Heart left ventricle (tissue), 16 donors: ENCODE data around the gene OR4D5. TPM values are rescaled to one million over a fixed set of nuclear protein-coding genes. Genes with fewer than 3 reads are reported as not detected.

Experiments used
- ATAC-seq, 4 donors: fragments of 200-7000 bp; cut with Tn5 transposase; one replicate each; pipeline ENCODE4 v1.9.1; 2020 to 2022; ENCODE audit warnings: moderate library complexity in 4 of 4, mild to moderate bottlenecking in 3 of 4, moderate number of reproducible peaks in 1 of 4
- DNase-seq, 5 donors: peaks; one replicate each; pipeline ENCODE4 v3.0.0-alpha.2; 2020
- H3K27ac ChIP-seq, 12 donors: fragments of 200-600 bp; sonication (generic) in 4 of 12; one replicate each; pipeline versions ENCODE4 v1.5.0 to v1.8.0; 2016 to 2022; ENCODE audit warnings: mild to moderate bottlenecking in 2 of 12
- H3K27me3 ChIP-seq, 9 donors: fragments of 200-600 bp; sonication (generic) in 2 of 9; one replicate each; pipeline versions ENCODE4 v1.5.1 to v1.8.0; 2016 to 2022; ENCODE audit warnings: mild to moderate bottlenecking in 3 of 9
- H3K36me3 ChIP-seq, 9 donors: fragments of 200-600 bp; sonication (generic) in 2 of 9; one replicate each; pipeline versions ENCODE4 v1.5.0 to v1.8.0; 2018 to 2022; ENCODE audit warnings: mild to moderate bottlenecking in 2 of 9
- H3K4me1 ChIP-seq, 12 donors: fragments of 200-600 bp; sonication (generic) in 4 of 12; one replicate each; pipeline versions ENCODE4 v1.5.0 to v1.8.0; 2016 to 2022; ENCODE audit warnings: mild to moderate bottlenecking in 3 of 12
- H3K4me3 ChIP-seq, 12 donors: fragments of 200-600 bp; sonication (generic) in 4 of 12; one replicate each; pipeline versions ENCODE4 v1.5.0 to v1.8.0; 2017 to 2022; ENCODE audit warnings: mild to moderate bottlenecking in 9 of 12, moderate library complexity in 4 of 12
- H3K9me3 ChIP-seq, 12 donors: fragments of 200-600 bp; sonication (generic) in 4 of 12; one replicate each; pipeline versions ENCODE4 v1.5.0 to v1.8.0; 2016 to 2022; ENCODE audit warnings: mild to moderate bottlenecking in 1 of 12
- POLR2A ChIP-seq, 2 donors: fragments of 450-650 bp; IDR thresholded peaks; one replicate each; pipeline ENCODE4 v1.6.1; 2017; ENCODE audit warnings: antibody characterized with exemption in 2 of 2, mild to moderate bottlenecking in 2 of 2, moderate library complexity in 2 of 2
- WGBS, 4 donors: extraction: QIAGEN DNeasy Blood & Tissue Kit in 2 of 4; methylation state at CpG; one replicate each; pipeline versions ENCODE4 v1.1.5 to v1.1.7; 2013 to 2018; 5-methylcytosine and 5-hydroxymethylcytosine counted together
- intact Hi-C, 10 donors: fragments of 100-400 bp; cut with DNase I; formaldehyde crosslinking; loops; one replicate each; pipeline versions ENCODE4 v1.11.1 to v1.14.2; 2022
- polyA plus RNA-seq, 2 donors: library from polyadenylated mRNA; stranded (reverse); fragments of 200-250 nt; gene quantifications; one replicate each; pipeline ENCODE4 v1.2.3, GENCODE V29; 2013
- total RNA-seq, 9 donors: library from RNA; depleted of rRNA in 2 of 9; stranded (reverse); fragments of >200 nt in 2 of 9; fragmentation: NEBNext Ultra II Directional in 3 of 9; extraction: Animal tissue kit (Norgen Biotek cat#: 25700) in 3 of 9; gene quantifications; one replicate each; pipeline versions ENCODE4 v1.1.0 to v1.2.4, GENCODE V29; 2016 to 2023
- TF ChIP-seq, protein P1 (sequence below), 12 donors: fragments of 200-600 bp; sonication (generic) in 4 of 12; IDR thresholded peaks; one replicate each; pipeline versions ENCODE4 v1.5.0 to v1.8.0; 2018 to 2022; ENCODE audit warnings: antibody characterized with exemption in 12 of 12, mild to moderate bottlenecking in 5 of 12
- donor health status: ischemic (EF 13 %, LVEDD 7.1; RV severe dilation, severe dysfunction).
- donor health status: healthy with polysubstance abuse.
- donor health status: DM: no; HTN: yes; CAD: no.
- donor health status: DM: no; HTN: no; CAD: no.
- donor health status: ischemic (EF 25% LVEDD 6.9; RV normal size, moderate dysfunction).
- donor health status: ischemic (EF 25% LVEDD 5.7; RV mildly dilated, moderate dysfunction).
- donor health status: healthy.
- donor health status: DM: yes; HTN: yes; CAD: no.
- donor health status: ischemic (EF 35%, LVEDD 5.7; RV mildly dilated, moderate dysfunction).
- donor health status: nonischemic (EF 11% LVEDD 7.7; RV severe dilation, severe dysfunction).
- donor health status: DM: yes; HTN: yes; CAD: no.
- donor health status: PGD.
- donor health status: ischemic (EF 29% LVEDD 5.4; RV normal size, mild dysfunction).
- donor health status: nonischemic (EF 23%, LVEDD 6.1; RV moderate dilation, normal function).

Gene OR4D5
- total and polyA plus RNA-seq, 11 donors = not detected

DNA sequence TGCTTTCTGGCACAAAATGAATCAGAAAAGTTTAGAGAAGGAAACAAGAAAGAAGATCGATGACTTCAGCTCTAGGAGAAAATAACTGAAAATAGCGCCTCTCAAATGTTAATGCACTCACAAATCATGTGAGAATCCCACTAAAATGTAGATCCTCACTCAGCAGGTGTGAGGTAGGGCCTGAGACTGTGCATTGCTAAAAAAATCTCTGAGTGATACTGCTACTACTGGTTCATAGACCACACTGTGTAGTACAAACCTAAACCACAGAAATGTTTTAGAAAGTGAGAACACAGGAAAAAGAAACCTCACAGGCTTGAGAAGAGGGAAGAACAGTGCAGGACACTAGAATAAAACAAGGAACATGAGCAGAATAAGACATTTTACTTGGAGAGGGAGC lies 35.5 kb upstream of the OR4D5 start:
- H3K4me3 ChIP-seq = no peak overlapping the region
- no peak for DNase-seq
- H3K36me3 ChIP-seq = no peaks in the 10 kb centered on the region
- H3K27ac ChIP-seq = no peak overlapping the region
- no peaks in the 10 kb centered on the region for H3K4me1 ChIP-seq
- intact Hi-C loops = no loop called here
- H3K9me3 ChIP-seq = no peaks in the 10 kb centered on the region
- WGBS, 4 donors = 77 to 86% (median 83%) methylated on average over 2 of the region's 2 CpGs
- no peak for ATAC-seq
- TF ChIP-seq, protein P1, sequence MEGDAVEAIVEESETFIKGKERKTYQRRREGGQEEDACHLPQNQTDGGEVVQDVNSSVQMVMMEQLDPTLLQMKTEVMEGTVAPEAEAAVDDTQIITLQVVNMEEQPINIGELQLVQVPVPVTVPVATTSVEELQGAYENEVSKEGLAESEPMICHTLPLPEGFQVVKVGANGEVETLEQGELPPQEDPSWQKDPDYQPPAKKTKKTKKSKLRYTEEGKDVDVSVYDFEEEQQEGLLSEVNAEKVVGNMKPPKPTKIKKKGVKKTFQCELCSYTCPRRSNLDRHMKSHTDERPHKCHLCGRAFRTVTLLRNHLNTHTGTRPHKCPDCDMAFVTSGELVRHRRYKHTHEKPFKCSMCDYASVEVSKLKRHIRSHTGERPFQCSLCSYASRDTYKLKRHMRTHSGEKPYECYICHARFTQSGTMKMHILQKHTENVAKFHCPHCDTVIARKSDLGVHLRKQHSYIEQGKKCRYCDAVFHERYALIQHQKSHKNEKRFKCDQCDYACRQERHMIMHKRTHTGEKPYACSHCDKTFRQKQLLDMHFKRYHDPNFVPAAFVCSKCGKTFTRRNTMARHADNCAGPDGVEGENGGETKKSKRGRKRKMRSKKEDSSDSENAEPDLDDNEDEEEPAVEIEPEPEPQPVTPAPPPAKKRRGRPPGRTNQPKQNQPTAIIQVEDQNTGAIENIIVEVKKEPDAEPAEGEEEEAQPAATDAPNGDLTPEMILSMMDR (IDR thresholded peaks at IDR 0.05) = no peak
- TF ChIP-seq POLR2A (IDR thresholded peaks at IDR 0.05) = no peak
- peaks cover 0 to 4% (median 0%) of the 10 kb centered on the region in 9 donors for H3K27me3 ChIP-seq

DNA sequence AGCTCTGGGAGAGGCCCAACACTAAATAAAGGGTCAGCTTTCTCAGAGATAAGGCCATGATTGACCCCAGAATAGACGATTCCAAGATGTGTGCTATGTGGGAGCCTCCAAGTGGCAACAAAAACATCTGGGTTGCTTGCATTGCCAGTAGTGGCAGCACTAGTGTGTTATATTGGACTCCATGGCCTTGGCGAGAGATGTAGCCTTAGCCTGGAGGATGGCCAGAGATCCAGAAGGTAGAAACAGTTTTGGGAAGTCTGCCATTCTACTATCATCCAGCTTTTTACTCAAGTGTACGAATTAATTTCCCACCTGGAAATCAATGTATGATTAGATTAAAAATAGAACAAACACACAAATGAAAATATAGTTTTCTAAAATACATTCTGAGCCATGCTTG lies 34.5 kb upstream of the OR4D5 start:
- DNase-seq = no peak
- H3K4me3 ChIP-seq = no peak overlapping the region
- H3K9me3 ChIP-seq = no peaks in the 10 kb centered on the region
- peaks cover 0 to 4% (median 0%) of the 10 kb centered on the region in 9 donors for H3K27me3 ChIP-seq
- H3K4me1 ChIP-seq = no peaks in the 10 kb centered on the region
- intact Hi-C loops = no loop called here
- H3K36me3 ChIP-seq = no peaks in the 10 kb centered on the region
- ATAC-seq = no peak
- H3K27ac ChIP-seq = no peak overlapping the region
- 65 to 69% (median 66%) methylated on average over 3 of the region's 3 CpGs for WGBS, 4 donors
- TF ChIP-seq, protein P1 (IDR thresholded peaks at IDR 0.05) = no peak
- no peak for TF ChIP-seq POLR2A (IDR thresholded peaks at IDR 0.05)

DNA sequence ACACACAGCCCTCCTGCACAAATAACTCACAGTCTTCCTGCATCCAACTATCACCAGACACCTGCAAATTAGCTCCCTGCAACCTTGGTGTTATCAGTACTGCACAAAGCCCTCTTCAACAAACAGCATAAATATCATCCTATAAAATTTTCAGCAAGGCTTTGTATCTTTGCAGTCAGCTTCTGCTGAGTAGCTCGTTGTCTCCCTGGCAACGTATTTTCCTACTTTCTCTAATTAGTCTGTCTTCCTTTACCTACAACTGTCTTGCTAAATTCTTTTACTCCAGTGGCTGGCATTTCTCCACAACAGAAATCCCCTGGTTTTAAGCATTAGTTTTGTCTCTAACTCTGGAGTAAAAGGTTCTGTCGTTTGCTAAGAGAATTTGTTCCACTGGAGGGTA lies 33.6 kb upstream of the OR4D5 start:
- peaks cover 0 to 4% (median 0%) of the 10 kb centered on the region in 9 donors for H3K27me3 ChIP-seq
- H3K4me3 ChIP-seq = no peak overlapping the region
- ATAC-seq (no peak), DNase-seq (no peak)
- H3K36me3 ChIP-seq = no peaks in the 10 kb centered on the region
- no peaks in the 10 kb centered on the region for H3K9me3 ChIP-seq
- H3K4me1 ChIP-seq = no peaks in the 10 kb centered on the region
- WGBS, 4 donors = 31 to 58% (median 43%) methylated on average over 3 of the region's 3 CpGs
- intact Hi-C loops = no loop called here
- H3K27ac ChIP-seq = no peak overlapping the region
- TF ChIP-seq, protein P1 (IDR thresholded peaks at IDR 0.05) = no peak
- TF ChIP-seq POLR2A (IDR thresholded peaks at IDR 0.05) = no peak

DNA sequence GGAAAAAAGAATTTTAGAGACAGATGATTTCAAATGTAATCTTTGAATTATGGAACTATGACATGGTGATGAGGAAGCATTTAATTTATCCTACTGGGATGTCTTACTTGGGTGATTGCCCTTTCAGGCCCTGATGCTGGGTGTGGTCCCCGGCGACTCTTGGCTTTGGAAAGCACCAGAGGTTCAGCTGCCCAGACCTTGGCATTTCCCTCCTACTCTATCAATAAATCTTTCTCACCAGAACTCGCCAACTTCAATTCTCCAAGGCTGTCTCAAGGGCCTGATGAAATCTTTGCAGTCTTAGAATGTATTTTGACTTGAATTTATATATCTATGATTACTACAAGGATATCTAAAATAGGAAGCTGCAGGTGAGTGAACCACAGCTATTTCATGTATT lies 18.5 kb upstream of the OR4D5 start:
- Histone ChIP-seq H3K4me3 (no peak overlapping the region), H3K36me3 (no peaks in the 10 kb centered on the region), H3K27me3 (no peaks in the 10 kb centered on the region), H3K4me1 (no peaks in the 10 kb centered on the region), H3K9me3 (no peaks in the 10 kb centered on the region), H3K27ac (no peak overlapping the region)
- 73 to 80% (median 77%) methylated on average over 3 of the region's 3 CpGs for WGBS, 4 donors
- ATAC-seq = no peak
- intact Hi-C loops = no loop called here
- DNase-seq = no peak
- TF ChIP-seq, protein P1 (IDR thresholded peaks at IDR 0.05) = no peak
- no peak for TF ChIP-seq POLR2A (IDR thresholded peaks at IDR 0.05)
